WTC11 (cell line): ENCODE results near the gene ZNF624. TPM values are rescaled to one million over a fixed set of nuclear protein-coding genes. Genes with fewer than 3 reads are reported as not detected.

Source experiments
- ATAC-seq: fragments of 200-7000 bp; cut with Tn5 transposase; 2 replicates; pipeline ENCODE4 v1.10.0; 2021; ENCODE audit warnings: mild to moderate bottlenecking, moderate library complexity
- CTCF ChIA-PET: fragments of 300-600 bp; sonication (Branson Sonifier 250); formaldehyde crosslinking; loops from one replicate; lab custom pipeline; 2021; ENCODE audit warnings: antibody characterized with exemption; lab: Charles Lee
- POLR2A ChIA-PET: fragments of 350-600 bp; sonication (Branson Sonifier 250); formaldehyde crosslinking; loops from one replicate; lab custom pipeline; 2021; ENCODE audit warnings: antibody characterized with exemption; lab: Charles Lee
- DNase-seq: peaks from one replicate; pipeline ENCODE4 v3.0.0; 2021; ENCODE audit warnings: low spot score
- H3K27ac Mint-ChIP-seq: 2 replicates; pipeline ENCODE4 v1.8.0; 2021; ENCODE audit warnings: mixed read lengths
- H3K27me3 Mint-ChIP-seq: 2 replicates; pipeline ENCODE4 v1.8.0; 2021; ENCODE audit warnings: low read depth, mild to moderate bottlenecking, moderate library complexity, mixed read lengths
- H3K36me3 Mint-ChIP-seq: 2 replicates; pipeline ENCODE4 v1.8.0; 2021; ENCODE audit warnings: mixed read lengths
- H3K4me1 Mint-ChIP-seq: 2 replicates; pipeline ENCODE4 v1.8.0; 2022; ENCODE audit warnings: mixed read lengths
- H3K4me3 Mint-ChIP-seq: 2 replicates; pipeline ENCODE4 v1.8.0; 2021; ENCODE audit warnings: mild to moderate bottlenecking, moderate library complexity, mixed read lengths
- H3K9me3 Mint-ChIP-seq: 2 replicates; pipeline ENCODE4 v1.8.0; 2021; ENCODE audit warnings: mixed read lengths
- ATF1 ChIP-seq: sonication (generic); formaldehyde crosslinking; IDR thresholded peaks from 2 replicates; pipeline ENCODE4 v1.8.1; 2023; ENCODE audit warnings: mild to moderate bottlenecking, moderate library complexity, missing genetic modification reagents
- CREB1 ChIP-seq: sonication (generic); formaldehyde crosslinking; IDR thresholded peaks from 2 replicates; pipeline ENCODE4 v1.8.0; 2023; ENCODE audit warnings: mild to moderate bottlenecking, missing genetic modification reagents
- ELF4 ChIP-seq: sonication (generic); formaldehyde crosslinking; IDR thresholded peaks from 2 replicates; pipeline ENCODE4 v1.8.1; 2022; ENCODE audit warnings: low read depth, mild to moderate bottlenecking, moderate library complexity, missing genetic modification reagents
- EMX1 ChIP-seq: fragments of 250-450 bp; sonication (Bioruptor Pico); IDR thresholded peaks from 2 replicates; pipeline ENCODE4 v1.8.0; 2021; ENCODE audit warnings: mild to moderate bottlenecking
- ESRRA ChIP-seq: sonication (generic); formaldehyde crosslinking; IDR thresholded peaks from 2 replicates; pipeline ENCODE4 v1.8.1; 2022; ENCODE audit warnings: mild to moderate bottlenecking, missing genetic modification reagents, borderline replicate concordance
- FOXJ3 ChIP-seq: sonication (generic); formaldehyde crosslinking; IDR thresholded peaks from 2 replicates; pipeline ENCODE4 v1.9.0; 2021; ENCODE audit warnings: missing genetic modification reagents, mild to moderate bottlenecking, borderline replicate concordance
- JAZF1 ChIP-seq: fragments of 250-450 bp; sonication (Bioruptor Pico); IDR thresholded peaks from 2 replicates; pipeline ENCODE4 v1.9.0; 2021; ENCODE audit warnings: moderate library complexity, mild to moderate bottlenecking, inconsistent platforms
- NFATC4 ChIP-seq: fragments of 250-450 bp; sonication (Bioruptor Pico); IDR thresholded peaks from 2 replicates; pipeline ENCODE4 v1.9.0; 2021; ENCODE audit warnings: mild to moderate bottlenecking
- NR1H2 ChIP-seq: sonication (generic); formaldehyde crosslinking; IDR thresholded peaks from 2 replicates; pipeline ENCODE4 v1.9.0; 2021; ENCODE audit warnings: mild to moderate bottlenecking, moderate library complexity, missing genetic modification reagents
- NR3C1 ChIP-seq: sonication (generic); formaldehyde crosslinking; conservative IDR thresholded peaks from 2 replicates; pipeline ENCODE4 v1.8.1; 2023; ENCODE audit warnings: low read depth, mild to moderate bottlenecking, missing genetic modification reagents
- OVOL2 ChIP-seq: fragments of 250-450 bp; sonication (Bioruptor Pico); IDR thresholded peaks from 2 replicates; pipeline ENCODE4 v1.9.0; 2021; ENCODE audit warnings: mild to moderate bottlenecking, borderline replicate concordance
- RORB ChIP-seq: fragments of 250-450 bp; sonication (Bioruptor Pico); IDR thresholded peaks from 2 replicates; pipeline ENCODE4 v1.9.0; 2021; ENCODE audit warnings: mild to moderate bottlenecking
- SOX15 ChIP-seq: fragments of 250-450 bp; sonication (Bioruptor Pico); IDR thresholded peaks from 2 replicates; pipeline ENCODE4 v1.9.0; 2021; ENCODE audit warnings: mild to moderate bottlenecking
- ZNF317 ChIP-seq: sonication (generic); formaldehyde crosslinking; IDR thresholded peaks from 2 replicates; pipeline ENCODE4 v1.8.1; 2023; ENCODE audit warnings: low read depth, mild to moderate bottlenecking, moderate library complexity, missing genetic modification reagents, borderline replicate concordance
- ZNF671 ChIP-seq: fragments of 250-450 bp; sonication (Bioruptor Pico); IDR thresholded peaks from 2 replicates; pipeline ENCODE4 v1.8.0; 2021; ENCODE audit warnings: mild to moderate bottlenecking
- total RNA-seq: library from RNA; stranded (reverse); gene quantifications from 3 replicates; pipeline ENCODE4 v1.2.3, GENCODE V29; 2021
- TF ChIP-seq, protein P1 (sequence below): sonication (generic); formaldehyde crosslinking; IDR thresholded peaks from 2 replicates; pipeline ENCODE4 v1.8.1; 2023; ENCODE audit warnings: mild to moderate bottlenecking, moderate library complexity, missing genetic modification reagents
- TF ChIP-seq, protein P2 (sequence below): sonication (generic); formaldehyde crosslinking; conservative IDR thresholded peaks from 2 replicates; pipeline ENCODE4 v1.8.1; 2022; ENCODE audit warnings: mild to moderate bottlenecking, missing genetic modification reagents
- TF ChIP-seq, protein P3 (sequence below): sonication (generic); formaldehyde crosslinking; IDR thresholded peaks from 2 replicates; pipeline ENCODE4 v1.8.1; 2022; ENCODE audit warnings: missing genetic modification reagents, borderline replicate concordance
- TF ChIP-seq, protein P4 (sequence below): fragments of 250-450 bp; sonication (Bioruptor Pico); IDR thresholded peaks from 2 replicates; pipeline ENCODE4 v2.1.2; 2022; ENCODE audit warnings: mild to moderate bottlenecking, moderate library complexity
- TF ChIP-seq, protein P5 (sequence below): sonication (generic); formaldehyde crosslinking; IDR thresholded peaks from 2 replicates; pipeline ENCODE4 v1.8.0; 2023; ENCODE audit warnings: missing genetic modification reagents
- TF ChIP-seq, protein P6 (sequence below): fragments of 250-450 bp; sonication (Bioruptor Pico); IDR thresholded peaks from 2 replicates; pipeline ENCODE4 v1.9.0; 2021; ENCODE audit warnings: mild to moderate bottlenecking, borderline replicate concordance

ZNF624 gene
- total RNA-seq, 1 experiment from 2014 or later: 4.5 TPM

DNA sequence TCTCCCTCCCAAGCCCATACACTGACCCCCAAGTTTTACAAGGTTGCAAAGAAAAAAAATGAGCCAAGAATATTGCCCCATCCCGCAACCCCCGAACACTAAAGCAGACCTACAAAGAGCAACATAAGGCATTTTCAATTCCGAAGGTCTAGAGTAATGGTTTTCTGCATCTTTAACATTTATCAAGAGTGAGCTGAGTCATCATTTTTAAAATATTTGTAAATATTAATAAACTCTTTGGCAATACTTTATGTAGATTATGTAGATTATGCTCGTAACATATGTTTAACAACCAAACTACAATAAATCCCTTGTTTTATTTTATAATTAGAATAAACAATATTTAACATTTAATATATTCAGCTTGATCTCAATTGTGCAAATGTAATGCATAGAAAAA lies 1.4 kb downstream of the ZNF624 start:
- no peak overlapping the region for H3K27ac Mint-ChIP-seq
- no peaks in the 10 kb centered on the region; the same call in 1 of the 2 replicates for H3K36me3 Mint-ChIP-seq
- peaks cover 2% of the 10 kb centered on the region for H3K9me3 Mint-ChIP-seq
- ATAC-seq (no peak), DNase-seq (no peak)
- no peak for TF ChIP-seq ZNF671
- TF ChIP-seq JAZF1 (CRISPR knock-in tag): no peak
- no peak for TF ChIP-seq SOX15
- no peak for TF ChIP-seq EMX1 (CRISPR knock-in tag)
- TF ChIP-seq FOXJ3 (CRISPR knock-in tag): no peak
- TF ChIP-seq ESRRA (CRISPR knock-in tag): no peak
- no peak for TF ChIP-seq CREB1 (CRISPR knock-in tag)
- TF ChIP-seq, protein P1, sequence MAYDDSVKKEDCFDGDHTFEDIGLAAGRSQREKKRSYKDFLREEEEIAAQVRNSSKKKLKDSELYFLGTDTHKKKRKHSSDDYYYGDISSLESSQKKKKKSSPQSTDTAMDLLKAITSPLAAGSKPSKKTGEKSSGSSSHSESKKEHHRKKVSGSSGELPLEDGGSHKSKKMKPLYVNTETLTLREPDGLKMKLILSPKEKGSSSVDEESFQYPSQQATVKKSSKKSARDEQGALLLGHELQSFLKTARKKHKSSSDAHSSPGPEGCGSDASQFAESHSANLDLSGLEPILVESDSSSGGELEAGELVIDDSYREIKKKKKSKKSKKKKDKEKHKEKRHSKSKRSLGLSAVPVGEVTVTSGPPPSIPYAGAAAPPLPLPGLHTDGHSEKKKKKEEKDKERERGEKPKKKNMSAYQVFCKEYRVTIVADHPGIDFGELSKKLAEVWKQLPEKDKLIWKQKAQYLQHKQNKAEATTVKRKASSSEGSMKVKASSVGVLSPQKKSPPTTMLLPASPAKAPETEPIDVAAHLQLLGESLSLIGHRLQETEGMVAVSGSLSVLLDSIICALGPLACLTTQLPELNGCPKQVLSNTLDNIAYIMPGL (CRISPR knock-in tag): no peak
- no peak for TF ChIP-seq ATF1 (CRISPR knock-in tag)
- TF ChIP-seq ZNF317 (CRISPR knock-in tag): no peak
- peak overlapping the region; percentile 78 for H3K4me3 Mint-ChIP-seq
- H3K4me1 Mint-ChIP-seq: peaks cover 16% of the 10 kb centered on the region
- ChIA-PET POLR2A (interaction anchor here (1.3 kb wide), 1 partner anchor 32 kb away, joined by 3 read pairs; no protein-coding TSS in a partner anchor), CTCF (interaction anchor here (0.8 kb wide), 1 partner anchor 63 kb away, joined by 3 read pairs; no protein-coding TSS in a partner anchor)
- no peaks in the 10 kb centered on the region for H3K27me3 Mint-ChIP-seq

DNA sequence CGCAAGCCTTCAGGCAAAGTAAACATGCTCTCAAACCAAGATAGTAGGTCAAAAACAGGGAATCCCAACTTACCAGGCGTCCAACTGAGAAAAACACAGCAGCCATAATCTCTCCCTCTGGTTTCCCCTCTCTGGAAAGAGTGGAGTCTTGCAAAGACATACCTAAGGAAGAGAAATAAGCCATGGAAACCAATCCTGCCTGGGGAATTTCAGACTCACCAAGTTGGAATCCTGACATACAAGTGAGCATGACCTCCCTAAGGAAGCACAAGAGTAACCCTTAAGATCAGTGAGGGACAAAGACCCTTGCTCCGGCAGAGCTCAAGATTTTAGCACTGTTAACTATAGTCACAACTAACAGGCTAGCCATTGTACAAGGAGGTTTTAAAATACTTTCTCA lies 4.1 kb downstream of the ZNF624 start:
- TF ChIP-seq, protein P2, sequence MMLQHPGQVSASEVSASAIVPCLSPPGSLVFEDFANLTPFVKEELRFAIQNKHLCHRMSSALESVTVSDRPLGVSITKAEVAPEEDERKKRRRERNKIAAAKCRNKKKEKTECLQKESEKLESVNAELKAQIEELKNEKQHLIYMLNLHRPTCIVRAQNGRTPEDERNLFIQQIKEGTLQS: no peak
- TF ChIP-seq NFATC4 (CRISPR knock-in tag): no peak
- TF ChIP-seq, protein P3, sequence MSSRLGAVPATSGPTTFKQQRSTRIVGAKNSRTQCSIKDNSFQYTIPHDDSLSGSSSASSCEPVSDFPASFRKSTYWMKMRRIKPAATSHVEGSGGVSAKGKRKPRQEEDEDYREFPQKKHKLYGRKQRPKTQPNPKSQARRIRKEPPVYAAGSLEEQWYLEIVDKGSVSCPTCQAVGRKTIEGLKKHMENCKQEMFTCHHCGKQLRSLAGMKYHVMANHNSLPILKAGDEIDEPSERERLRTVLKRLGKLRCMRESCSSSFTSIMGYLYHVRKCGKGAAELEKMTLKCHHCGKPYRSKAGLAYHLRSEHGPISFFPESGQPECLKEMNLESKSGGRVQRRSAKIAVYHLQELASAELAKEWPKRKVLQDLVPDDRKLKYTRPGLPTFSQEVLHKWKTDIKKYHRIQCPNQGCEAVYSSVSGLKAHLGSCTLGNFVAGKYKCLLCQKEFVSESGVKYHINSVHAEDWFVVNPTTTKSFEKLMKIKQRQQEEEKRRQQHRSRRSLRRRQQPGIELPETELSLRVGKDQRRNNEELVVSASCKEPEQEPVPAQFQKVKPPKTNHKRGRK: no peak
- TF ChIP-seq, protein P1 (CRISPR knock-in tag): no peak
- no peak for ATAC-seq
- Mint-ChIP-seq H3K4me1 (peaks cover 14% of the 10 kb centered on the region), H3K36me3 (no peaks in the 10 kb centered on the region), H3K9me3 (no peaks in the 10 kb centered on the region), H3K27me3 (no peaks in the 10 kb centered on the region), H3K27ac (peak overlapping the region; percentile 59; the same call in 1 of the 2 replicates), H3K4me3 (no peak overlapping the region)
- POLR2A ChIA-PET: no interaction called here
- CTCF ChIA-PET: no interaction called here
- DNase-seq: no peak

DNA sequence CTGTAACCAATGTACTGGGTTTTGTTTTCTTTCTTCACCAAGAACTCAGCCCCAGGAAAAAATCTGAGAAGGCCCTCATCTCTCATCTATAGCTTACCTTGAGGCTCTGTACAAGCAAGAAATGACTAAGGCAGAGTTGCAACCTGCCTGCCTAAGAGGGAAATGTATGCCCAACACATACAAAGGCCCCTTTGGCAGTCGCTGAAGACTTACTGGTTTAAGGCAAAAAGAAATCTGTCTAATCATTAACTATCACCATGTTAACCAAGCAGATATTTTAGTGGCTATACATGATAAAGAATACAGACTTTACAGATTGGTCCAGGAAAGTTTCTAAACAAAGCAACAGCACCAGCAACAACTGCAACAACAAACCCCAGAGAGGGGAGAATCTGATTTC lies 14.2 kb downstream of the ZNF624 start:
- ATAC-seq (no peak), DNase-seq (no peak)
- H3K36me3 Mint-ChIP-seq: peaks cover 5% of the 10 kb centered on the region; the same call in 1 of the 2 replicates
- ChIA-PET POLR2A (no interaction called here), CTCF (interaction anchor here (1.1 kb wide), 1 partner anchor 55 kb away, joined by 3 read pairs; no protein-coding TSS in a partner anchor)
- H3K27me3 Mint-ChIP-seq: peaks cover 2% of the 10 kb centered on the region; the same call in 1 of the 2 replicates
- no peak overlapping the region for H3K4me3 Mint-ChIP-seq
- no peak overlapping the region for H3K27ac Mint-ChIP-seq
- H3K9me3 Mint-ChIP-seq: peaks cover 5% of the 10 kb centered on the region
- H3K4me1 Mint-ChIP-seq: no peaks in the 10 kb centered on the region
- no peak for TF ChIP-seq RORB
- TF ChIP-seq SOX15: no peak
- TF ChIP-seq NR1H2 (CRISPR knock-in tag): no peak
- no peak for TF ChIP-seq OVOL2 (CRISPR knock-in tag)
- no peak for TF ChIP-seq ELF4 (CRISPR knock-in tag)
- TF ChIP-seq, protein P4, sequence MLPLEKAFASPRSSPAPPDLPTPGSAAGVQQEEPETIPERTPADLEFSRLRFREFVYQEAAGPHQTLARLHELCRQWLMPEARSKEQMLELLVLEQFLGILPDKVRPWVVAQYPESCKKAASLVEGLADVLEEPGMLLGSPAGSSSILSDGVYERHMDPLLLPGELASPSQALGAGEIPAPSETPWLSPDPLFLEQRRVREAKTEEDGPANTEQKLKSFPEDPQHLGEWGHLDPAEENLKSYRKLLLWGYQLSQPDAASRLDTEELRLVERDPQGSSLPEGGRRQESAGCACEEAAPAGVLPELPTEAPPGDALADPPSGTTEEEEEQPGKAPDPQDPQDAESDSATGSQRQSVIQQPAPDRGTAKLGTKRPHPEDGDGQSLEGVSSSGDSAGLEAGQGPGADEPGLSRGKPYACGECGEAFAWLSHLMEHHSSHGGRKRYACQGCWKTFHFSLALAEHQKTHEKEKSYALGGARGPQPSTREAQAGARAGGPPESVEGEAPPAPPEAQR: no peak
- TF ChIP-seq, protein P5, sequence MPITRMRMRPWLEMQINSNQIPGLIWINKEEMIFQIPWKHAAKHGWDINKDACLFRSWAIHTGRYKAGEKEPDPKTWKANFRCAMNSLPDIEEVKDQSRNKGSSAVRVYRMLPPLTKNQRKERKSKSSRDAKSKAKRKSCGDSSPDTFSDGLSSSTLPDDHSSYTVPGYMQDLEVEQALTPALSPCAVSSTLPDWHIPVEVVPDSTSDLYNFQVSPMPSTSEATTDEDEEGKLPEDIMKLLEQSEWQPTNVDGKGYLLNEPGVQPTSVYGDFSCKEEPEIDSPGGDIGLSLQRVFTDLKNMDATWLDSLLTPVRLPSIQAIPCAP (CRISPR knock-in tag): no peak
- TF ChIP-seq, protein P6, sequence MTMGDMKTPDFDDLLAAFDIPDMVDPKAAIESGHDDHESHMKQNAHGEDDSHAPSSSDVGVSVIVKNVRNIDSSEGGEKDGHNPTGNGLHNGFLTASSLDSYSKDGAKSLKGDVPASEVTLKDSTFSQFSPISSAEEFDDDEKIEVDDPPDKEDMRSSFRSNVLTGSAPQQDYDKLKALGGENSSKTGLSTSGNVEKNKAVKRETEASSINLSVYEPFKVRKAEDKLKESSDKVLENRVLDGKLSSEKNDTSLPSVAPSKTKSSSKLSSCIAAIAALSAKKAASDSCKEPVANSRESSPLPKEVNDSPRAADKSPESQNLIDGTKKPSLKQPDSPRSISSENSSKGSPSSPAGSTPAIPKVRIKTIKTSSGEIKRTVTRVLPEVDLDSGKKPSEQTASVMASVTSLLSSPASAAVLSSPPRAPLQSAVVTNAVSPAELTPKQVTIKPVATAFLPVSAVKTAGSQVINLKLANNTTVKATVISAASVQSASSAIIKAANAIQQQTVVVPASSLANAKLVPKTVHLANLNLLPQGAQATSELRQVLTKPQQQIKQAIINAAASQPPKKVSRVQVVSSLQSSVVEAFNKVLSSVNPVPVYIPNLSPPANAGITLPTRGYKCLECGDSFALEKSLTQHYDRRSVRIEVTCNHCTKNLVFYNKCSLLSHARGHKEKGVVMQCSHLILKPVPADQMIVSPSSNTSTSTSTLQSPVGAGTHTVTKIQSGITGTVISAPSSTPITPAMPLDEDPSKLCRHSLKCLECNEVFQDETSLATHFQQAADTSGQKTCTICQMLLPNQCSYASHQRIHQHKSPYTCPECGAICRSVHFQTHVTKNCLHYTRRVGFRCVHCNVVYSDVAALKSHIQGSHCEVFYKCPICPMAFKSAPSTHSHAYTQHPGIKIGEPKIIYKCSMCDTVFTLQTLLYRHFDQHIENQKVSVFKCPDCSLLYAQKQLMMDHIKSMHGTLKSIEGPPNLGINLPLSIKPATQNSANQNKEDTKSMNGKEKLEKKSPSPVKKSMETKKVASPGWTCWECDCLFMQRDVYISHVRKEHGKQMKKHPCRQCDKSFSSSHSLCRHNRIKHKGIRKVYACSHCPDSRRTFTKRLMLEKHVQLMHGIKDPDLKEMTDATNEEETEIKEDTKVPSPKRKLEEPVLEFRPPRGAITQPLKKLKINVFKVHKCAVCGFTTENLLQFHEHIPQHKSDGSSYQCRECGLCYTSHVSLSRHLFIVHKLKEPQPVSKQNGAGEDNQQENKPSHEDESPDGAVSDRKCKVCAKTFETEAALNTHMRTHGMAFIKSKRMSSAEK (CRISPR knock-in tag): no peak
- TF ChIP-seq NR3C1: no peak
